ENCODE data around the gene MSH3.

GRCh38 chr5:80780761-80781285 is 126.4 kb downstream of the MSH3 start:
- no peak for TF ChIP-seq POLR2AphosphoS5 (IDR thresholded peaks at IDR 0.05; ENCODE audit: low read depth, low read length)
- no peak for TF ChIP-seq POLR2A (IDR thresholded peaks at IDR 0.05; ENCODE audit: low read depth, low read length)
- TF ChIP-seq TAF1 (IDR thresholded peaks at IDR 0.05; ENCODE audit: borderline replicate concordance, low read depth, low read length), result no peak
